Peyer's patch (tissue), 4 donors: Measurements from ENCODE around the gene FAM107B.

ENCODE experiments used
- CTCF ChIP-seq, 6 experiments: fragments of 450-650 bp in 4 of 6; fragments of 200-600 bp in 2 of 6; sonication (generic) in 1 of 6; IDR thresholded peaks; one replicate each; pipeline ENCODE4 v1.5.1; 2017 to 2019; ENCODE audit warnings: antibody characterized with exemption in 6 of 6, mild to moderate bottlenecking in 3 of 6, moderate library complexity in 1 of 6
- POLR2A ChIP-seq, 2 donors: fragments of 450-650 bp; IDR thresholded peaks; one replicate each; pipeline ENCODE4 v1.5.1; 2017; ENCODE audit warnings: antibody characterized with exemption in 2 of 2, mild to moderate bottlenecking in 2 of 2, moderate library complexity in 2 of 2

DNA sequence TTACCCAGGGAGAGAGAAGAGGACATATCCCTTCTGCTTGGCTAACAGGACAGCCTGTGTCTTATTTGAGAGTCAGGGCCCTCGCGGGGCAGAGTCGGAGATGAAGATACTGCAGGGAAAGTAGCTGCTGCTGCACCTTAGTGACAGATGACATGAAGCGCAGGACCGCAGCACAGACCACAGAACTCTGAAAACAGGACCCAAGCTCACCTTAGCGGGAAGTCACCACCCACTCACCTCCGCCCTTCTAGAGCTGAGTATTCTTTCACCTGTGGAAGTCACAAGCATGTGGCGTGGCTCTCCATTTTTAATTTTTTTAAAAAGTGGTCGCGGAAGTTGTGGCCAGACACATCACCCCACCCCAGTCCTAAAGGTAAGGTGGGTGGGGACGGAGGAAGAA lies 191.4 kb downstream of the FAM107B start:
- no peak for TF ChIP-seq CTCF (IDR thresholded peaks at IDR 0.05)
- no peak for TF ChIP-seq POLR2A (IDR thresholded peaks at IDR 0.05)
